Hindlimb muscle (tissue), 1 donor: Measurements from ENCODE around the gene SEPTIN6. TPM values are rescaled to one million over a fixed set of nuclear protein-coding genes. Genes with fewer than 3 reads are reported as not detected.
"Not testable (repeated sequence)": the region's sequence is repeated elsewhere in the genome, so short reads cannot be mapped to it uniquely, and the experiment has no call there.

ENCODE experiments used
- DNase-seq: peaks from one replicate; pipeline ENCODE4 v3.0.0-alpha.2; 2013
- polyA plus RNA-seq: library from polyadenylated mRNA; unstranded; fragments of 120-200 nt; gene quantifications from one replicate; pipeline ENCODE4 v1.2.1, GENCODE V29; 2013; ENCODE audit not compliant: insufficient read length

The SEPTIN6 gene
- polyA plus RNA-seq, 1 donor: 24.4 TPM

- no peak for DNase-seq
Observed at GRCh38 chrX:119690921-119691716, 1.8 kb downstream of the SEPTIN6 start.

- no peak for DNase-seq
Observed at GRCh38 chrX:119688911-119689321, 4.1 kb downstream of the SEPTIN6 start.

GRCh38 chrX:119687661-119688413 is 5.1 kb downstream of the SEPTIN6 start:
- DNase-seq: no peak

GRCh38 chrX:119686087-119686691 is 6.8 kb downstream of the SEPTIN6 start:
- DNase-seq: peak; percentile 58

GRCh38 chrX:119685225-119686066 is 7.5 kb downstream of the SEPTIN6 start:
- DNase-seq: peak; percentile 48

GRCh38 chrX:119684916-119685224 is 8.1 kb downstream of the SEPTIN6 start:
- no peak for DNase-seq

- DNase-seq: not testable (repeated sequence)
Observed at GRCh38 chrX:119684312-119684711, 8.7 kb downstream of the SEPTIN6 start.

- DNase-seq: no peak
Observed at GRCh38 chrX:119682019-119682989, 10.7 kb downstream of the SEPTIN6 start.

- no peak for DNase-seq
Observed at GRCh38 chrX:119677654-119677981, 15.3 kb downstream of the SEPTIN6 start.

GRCh38 chrX:119676949-119677653 is 15.9 kb downstream of the SEPTIN6 start:
- no peak for DNase-seq

- DNase-seq: no peak
Observed at GRCh38 chrX:119673336-119673735, 19.6 kb downstream of the SEPTIN6 start.

- DNase-seq: no peak
Observed at GRCh38 chrX:119672426-119672825, 20.5 kb downstream of the SEPTIN6 start.

GRCh38 chrX:119669424-119670037 is 23.4 kb downstream of the SEPTIN6 start:
- DNase-seq: no peak

GRCh38 chrX:119667111-119667878 is 25.7 kb downstream of the SEPTIN6 start:
- no peak for DNase-seq

- DNase-seq: not testable (repeated sequence)
Observed at GRCh38 chrX:119664877-119665276, 28.1 kb downstream of the SEPTIN6 start.

- no peak for DNase-seq
Observed at GRCh38 chrX:119661486-119661885, 31.5 kb downstream of the SEPTIN6 start.

GRCh38 chrX:119659522-119659921 is 33.4 kb downstream of the SEPTIN6 start:
- DNase-seq: no peak

GRCh38 chrX:119655125-119655524 is 37.8 kb downstream of the SEPTIN6 start:
- peak; percentile 33 for DNase-seq

- peak; percentile 77 for DNase-seq
Observed at GRCh38 chrX:119654112-119654531, 38.8 kb downstream of the SEPTIN6 start.

- no peak for DNase-seq
Observed at GRCh38 chrX:119648421-119648775, 44.6 kb downstream of the SEPTIN6 start.
